22Rv1 (cell line): ENCODE measurements around the gene GP1BB.

Experiments
- CTCF ChIP-seq: fragments of 450-650 bp; IDR thresholded peaks from 2 replicates; pipeline ENCODE4 v1.5.1; 2017; ENCODE audit warnings: mild to moderate bottlenecking
- ZFX ChIP-seq: fragments of 450-650 bp; IDR thresholded peaks from 2 replicates; pipeline ENCODE4 v1.6.1; 2017; ENCODE audit warnings: antibody characterized with exemption, borderline replicate concordance

DNA sequence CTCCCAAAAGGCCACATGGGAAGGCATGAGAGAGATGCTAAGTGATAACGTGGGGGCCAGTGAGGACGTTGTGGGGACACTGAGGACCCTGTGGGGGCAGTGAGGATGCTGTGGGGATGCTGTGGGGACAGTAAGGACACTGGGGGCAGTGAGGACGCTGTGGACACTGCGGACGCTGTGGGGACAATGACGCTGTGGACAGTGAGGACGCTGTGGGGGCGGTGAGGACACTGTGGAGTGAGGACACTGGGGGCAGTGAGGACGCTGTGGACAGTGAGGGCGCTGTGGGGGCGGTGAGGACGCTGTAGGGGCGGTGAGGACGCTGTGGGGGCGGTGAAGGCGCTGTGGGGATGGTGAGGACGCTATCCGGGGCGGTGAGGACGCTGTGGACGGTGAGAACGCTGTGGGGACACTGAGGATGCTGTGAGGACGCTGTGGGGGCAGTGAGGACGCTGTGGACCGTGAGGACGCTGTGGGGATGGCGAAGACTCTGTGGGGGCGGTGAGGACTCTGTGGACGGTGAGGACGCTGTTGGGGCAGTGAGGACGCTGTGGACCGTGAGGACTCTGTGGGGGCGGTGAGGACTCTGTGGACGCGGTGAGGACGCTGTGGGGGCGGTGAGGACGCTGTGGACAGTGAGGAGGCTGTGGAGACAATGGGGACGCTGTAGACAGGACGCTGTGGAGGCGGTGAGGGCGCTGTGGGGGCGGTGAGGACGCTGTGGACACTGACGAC, 1.8 kb downstream of the GP1BB start:
- TF ChIP-seq CTCF: no peak
- no peak for TF ChIP-seq ZFX
